ENCODE results near the gene SSH2.
"Not testable (repeated sequence)": the region's sequence is repeated elsewhere in the genome, so short reads cannot be mapped to it uniquely, and the experiment has no call there.

Gene SSH2

DNA sequence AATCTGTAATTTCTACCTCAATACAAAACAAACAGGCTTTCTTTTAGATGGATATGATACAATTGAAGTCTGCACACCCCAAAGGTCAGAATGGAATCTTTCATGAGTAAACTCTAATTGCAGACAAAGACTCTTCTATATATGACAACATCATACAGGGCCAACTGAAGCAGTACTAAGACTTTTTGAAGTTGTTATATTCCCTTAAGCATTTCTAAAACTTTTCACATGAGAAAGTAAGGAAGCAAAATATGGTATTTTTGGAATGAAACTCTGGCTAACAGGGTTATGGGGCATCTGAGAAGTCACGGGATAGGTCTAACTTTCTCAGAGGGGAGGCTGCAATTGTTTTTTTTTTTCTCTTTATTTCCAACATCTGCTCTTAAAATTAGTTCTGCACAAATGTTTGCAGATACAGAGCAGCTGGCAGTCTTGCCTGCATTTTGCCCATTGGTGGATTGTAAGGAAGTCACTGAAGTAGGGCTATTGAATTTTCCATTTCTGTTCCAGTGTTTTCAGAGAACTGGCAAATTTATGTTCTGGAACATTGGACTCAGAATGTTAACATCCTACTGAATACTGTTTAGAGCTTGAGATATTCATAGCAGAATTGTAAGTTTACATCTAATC lies 59.1 kb downstream of the SSH2 start:
- no peak for DNase-seq (ENCODE audit: low read depth)

DNA sequence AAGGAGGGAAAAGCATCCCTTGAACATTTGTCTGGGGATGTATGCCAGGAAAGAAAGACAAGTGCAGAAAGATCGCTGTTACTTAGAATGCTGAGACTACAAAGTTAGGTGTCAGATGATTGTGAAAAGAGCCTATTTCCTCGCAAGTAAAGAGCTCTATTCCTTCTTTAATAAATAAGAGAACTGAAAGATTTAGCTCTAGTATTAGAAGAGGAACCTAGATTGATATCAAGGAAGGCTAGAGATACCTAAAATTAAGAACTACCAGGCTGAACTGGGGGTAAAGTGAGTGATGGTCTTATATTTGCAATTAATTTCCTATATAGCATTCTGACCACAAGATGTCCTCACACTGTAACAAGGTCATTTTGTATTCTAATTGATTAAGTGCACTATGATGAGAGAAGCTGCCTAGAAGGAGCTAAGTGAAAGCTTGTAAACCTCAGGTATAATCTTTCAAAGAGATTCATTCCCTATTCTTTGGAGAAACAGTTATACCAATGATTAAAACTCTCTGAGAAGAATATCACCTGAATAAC lies 62.3 kb downstream of the SSH2 start:
- no peak for DNase-seq (ENCODE audit: low read depth)

GRCh38 chr17:29866746-29867404 lies 63.2 kb downstream of the SSH2 start:
- DNase-seq (ENCODE audit: low read depth), result no peak

DNA sequence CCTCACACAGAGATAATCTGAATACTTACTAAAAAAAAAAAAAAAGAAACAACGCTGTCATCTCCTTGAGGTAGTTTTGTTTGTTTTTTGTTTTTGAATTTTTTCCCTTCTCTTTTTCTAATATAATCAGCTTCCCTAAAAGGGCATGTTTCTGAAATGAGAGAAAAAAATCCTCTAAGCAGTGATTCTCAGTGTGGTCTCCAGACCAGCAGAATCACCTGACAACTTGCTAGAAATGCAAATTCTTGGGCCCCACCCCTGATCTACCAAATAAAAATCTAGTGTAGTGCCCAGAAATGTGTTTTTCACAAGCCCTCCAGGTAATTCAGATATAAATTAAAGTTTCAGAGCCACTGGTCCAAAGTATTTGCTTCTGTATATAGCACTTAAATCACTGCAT lies 65.4 kb downstream of the SSH2 start:
- DNase-seq (ENCODE audit: low read depth), result no peak

DNA sequence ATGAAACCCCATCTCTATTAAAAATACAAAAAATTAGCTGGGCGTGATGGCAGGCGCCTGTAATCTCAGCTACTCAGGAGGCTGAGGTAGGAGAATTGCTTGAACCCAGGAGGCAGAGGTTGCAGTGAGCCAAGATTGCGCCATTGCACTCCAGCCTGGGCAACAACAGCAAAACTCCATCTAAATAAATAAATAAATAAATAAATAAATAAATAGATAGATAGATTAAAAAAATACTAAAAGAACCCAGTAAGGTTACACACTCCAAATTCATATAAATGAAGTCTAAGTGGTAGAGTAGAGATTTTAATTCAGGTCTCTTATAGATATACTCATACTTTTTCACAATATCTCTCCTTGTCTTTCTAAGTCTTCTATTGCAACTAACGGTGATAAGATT lies 65.9 kb downstream of the SSH2 start:
- DNase-seq (ENCODE audit: low read depth), result not testable (repeated sequence)

DNA sequence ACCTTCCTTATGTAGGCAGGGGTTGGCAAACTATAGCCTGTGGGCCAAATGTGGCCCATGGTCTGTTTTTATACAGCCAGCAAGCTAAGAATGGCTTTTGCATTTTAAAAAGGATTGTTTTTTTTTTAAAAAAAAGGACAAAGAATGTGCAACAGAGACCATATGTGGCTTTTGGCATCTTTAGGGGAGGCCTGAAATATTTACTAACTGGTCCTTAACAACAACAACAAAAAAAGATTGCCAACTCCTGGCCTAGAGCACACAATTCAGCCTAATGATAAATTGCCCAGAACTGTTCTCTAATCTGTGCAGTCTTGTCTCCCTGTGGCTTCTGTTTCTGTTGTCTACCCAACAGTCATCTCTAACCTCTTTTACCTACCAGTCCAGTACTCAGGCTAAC lies 67.1 kb downstream of the SSH2 start:
- DNase-seq (ENCODE audit: low read depth), result peak; percentile 11

- DNase-seq (ENCODE audit: low read depth), result no peak
Measured at GRCh38 chr17:29862127-29862526, 67.9 kb downstream of the SSH2 start.

DNA sequence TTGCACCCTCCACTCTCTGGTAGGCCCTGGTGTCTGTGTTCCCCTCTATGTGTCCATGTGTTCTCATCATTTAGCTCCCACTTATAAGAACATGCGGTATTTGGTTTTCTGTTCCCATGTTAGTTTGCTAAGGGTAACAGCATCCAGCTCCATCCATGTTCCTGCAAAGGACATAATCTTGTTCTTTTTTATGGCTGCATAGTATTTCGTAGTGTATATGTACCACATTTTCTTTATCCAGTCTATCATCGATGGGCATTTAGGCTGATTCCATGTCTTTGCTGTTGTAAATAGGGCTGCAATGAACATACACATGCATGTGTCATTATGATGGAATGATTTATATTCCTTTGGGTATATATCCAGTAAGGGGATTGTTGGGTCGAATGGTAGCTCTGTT lies 70.6 kb downstream of the SSH2 start:
- DNase-seq (ENCODE audit: low read depth), result not testable (repeated sequence)

GRCh38 chr17:29857823-29858222 lies 72.2 kb downstream of the SSH2 start:
- no peak for DNase-seq (ENCODE audit: low read depth)

- not testable (repeated sequence) for DNase-seq (ENCODE audit: low read depth)
Measured at GRCh38 chr17:29857105-29857504, 72.9 kb downstream of the SSH2 start.

GRCh38 chr17:29855686-29856085 lies 74.3 kb downstream of the SSH2 start:
- peak; percentile 59 for DNase-seq (ENCODE audit: low read depth)

DNA sequence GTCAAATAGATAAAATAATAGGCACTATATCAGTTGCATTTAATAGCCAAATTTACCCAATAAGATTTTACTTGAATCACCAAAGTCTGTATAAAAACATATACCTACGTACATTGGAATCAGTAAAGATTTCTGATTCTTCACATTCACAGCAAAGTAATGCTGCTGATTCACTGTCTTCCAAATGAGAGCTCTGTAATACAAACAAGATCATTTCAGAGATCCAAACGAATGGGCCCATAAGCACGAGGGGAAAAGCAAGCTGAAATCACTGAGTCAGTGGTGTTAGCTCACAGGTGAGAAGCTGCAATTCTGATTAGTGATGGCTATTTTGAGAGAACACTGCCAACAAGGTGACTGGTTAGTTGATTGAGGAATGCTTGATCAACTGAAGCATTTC lies 81.3 kb downstream of the SSH2 start:
- DNase-seq (ENCODE audit: low read depth), result no peak

DNA sequence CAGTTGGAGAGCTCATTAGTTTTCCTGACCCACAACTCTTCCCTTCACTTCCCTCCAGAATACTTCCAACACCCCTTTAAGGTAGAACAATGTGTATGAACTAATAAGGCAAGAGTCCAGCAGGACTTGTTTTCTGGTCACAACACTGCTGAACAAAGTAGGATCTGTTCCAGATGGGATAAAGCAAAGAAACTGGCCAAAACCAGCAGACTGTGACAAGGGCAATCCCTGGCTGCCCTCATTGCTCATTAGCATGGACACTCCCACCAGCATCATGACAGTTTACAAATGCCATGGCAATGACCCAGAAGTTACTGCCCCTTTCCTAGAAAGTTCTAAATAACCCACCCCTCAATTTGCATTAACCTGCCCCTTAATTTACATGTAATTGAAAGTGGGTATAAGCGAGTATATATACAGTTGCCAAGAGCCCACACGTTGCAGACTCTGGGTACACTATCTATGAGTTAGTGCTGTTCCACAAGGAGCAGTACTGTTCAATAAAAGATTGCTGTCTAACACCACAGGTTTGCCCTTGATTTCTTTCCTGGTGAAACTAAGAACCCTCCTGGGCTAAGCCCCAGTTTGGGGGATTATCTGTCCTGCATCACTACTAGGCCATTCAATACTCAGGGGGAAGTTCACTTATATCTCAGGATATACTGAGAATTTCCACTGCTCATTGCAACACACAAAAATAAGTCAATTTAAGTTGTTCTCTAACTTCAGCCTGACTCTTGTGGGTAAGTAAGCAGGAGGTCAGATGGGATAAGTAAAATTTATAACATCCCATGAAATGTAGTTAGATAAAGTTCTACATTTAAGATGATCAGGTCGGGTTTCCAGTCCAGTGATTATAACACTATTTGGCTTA lies 82.3 kb downstream of the SSH2 start:
- DNase-seq (ENCODE audit: low read depth), result no peak

GRCh38 chr17:29847118-29847517 lies 82.9 kb downstream of the SSH2 start:
- DNase-seq (ENCODE audit: low read depth), result no peak

DNA sequence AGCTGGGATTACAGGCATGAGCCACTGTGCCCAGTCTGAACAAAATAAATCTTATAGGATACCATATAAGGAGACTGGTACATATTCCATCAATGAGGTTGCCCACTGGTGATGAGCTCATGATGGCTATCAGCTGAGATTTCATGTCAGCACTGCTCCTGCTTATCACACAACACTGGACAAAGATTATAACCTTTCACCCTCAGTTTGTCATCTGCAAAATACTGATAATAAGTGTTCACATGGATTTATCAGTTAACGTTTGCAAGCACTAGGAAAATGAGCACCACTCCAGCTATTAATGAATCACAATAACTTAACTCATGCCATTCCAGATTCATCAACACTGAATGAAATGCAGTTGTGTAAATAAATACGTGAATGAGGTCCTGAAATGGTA lies 83.7 kb downstream of the SSH2 start:
- no peak for DNase-seq (ENCODE audit: low read depth)

DNA sequence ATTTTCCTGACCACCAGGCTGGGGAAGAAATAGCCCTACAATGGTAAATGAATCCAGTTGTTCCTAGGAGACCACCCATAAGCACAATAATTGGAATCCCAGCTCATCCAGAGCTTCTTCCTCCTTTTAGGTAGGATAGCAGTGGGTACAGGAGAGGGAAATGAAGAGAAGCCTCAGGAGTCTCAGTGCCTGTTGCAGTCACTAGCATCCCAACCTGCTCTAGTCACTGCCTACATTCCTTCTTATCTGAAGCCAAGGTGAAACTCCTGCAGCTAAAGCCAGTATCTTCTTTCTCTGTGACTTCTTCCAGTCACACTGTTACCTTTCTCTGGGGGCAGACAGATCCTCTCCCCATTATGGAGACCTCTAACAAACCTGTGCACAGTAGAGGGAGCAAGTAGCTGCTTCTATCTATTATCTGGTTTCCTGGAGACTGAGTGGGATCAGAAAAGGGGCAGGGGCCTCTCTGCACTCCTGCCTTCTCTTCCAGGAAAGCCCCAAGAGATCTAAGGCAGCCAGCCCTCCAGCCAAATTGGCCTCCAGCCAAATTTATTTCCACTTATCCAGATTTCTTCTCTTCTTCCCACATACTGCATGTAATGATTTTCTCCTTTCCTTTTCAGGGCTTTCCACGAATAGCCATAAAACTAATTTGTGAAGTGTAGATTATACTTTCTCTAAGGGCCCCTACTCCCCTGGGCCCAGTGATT lies 85.5 kb downstream of the SSH2 start:
- DNase-seq (ENCODE audit: low read depth), result no peak

- no peak for DNase-seq (ENCODE audit: low read depth)
Measured at GRCh38 chr17:29840884-29841283, 89.1 kb downstream of the SSH2 start.

- no peak for DNase-seq (ENCODE audit: low read depth)
Measured at GRCh38 chr17:29839656-29840055, 90.4 kb downstream of the SSH2 start.

DNA sequence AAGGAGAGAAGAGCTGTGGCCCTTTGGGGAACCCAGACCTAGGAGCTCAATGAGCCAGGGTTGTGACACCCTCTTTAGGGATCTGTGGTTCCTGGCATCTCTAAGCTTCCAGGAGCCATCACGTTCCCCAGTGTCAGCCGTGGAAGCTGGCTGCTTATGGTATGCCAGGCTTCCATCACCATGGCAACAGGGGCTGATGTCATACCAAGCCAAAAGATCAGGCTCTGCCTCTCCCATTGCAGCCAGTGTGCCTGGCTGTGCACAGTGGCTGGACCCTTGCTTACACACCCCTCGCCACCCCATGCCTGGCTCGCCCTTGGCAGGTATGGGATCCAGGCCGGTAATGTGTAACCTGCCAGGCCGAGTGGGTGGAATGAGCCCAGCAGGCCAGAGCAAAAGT lies 91.1 kb downstream of the SSH2 start:
- peak; percentile 49 for DNase-seq (ENCODE audit: low read depth)

GRCh38 chr17:29837531-29837930 lies 92.5 kb downstream of the SSH2 start:
- DNase-seq (ENCODE audit: low read depth), result no peak

- DNase-seq (ENCODE audit: low read depth), result peak; percentile 24
Measured at GRCh38 chr17:29836643-29837042, 93.4 kb downstream of the SSH2 start.

All from fibroblast of gingiva (primary cell).